H1 (cell line): Measurements from ENCODE around the gene RHBDF1. TPM values are rescaled to one million over a fixed set of nuclear protein-coding genes. Genes with fewer than 3 reads are reported as not detected.

Experiments
- CTCF ChIA-PET: fragments of 300-600 bp; sonication (Branson Sonifier 250); formaldehyde crosslinking; loops from one replicate; lab custom pipeline; 2021; ENCODE audit not compliant: partially characterized antibody; lab: Charles Lee
- POLR2A ChIA-PET: fragments of 300-600 bp; sonication (Branson Sonifier 250); formaldehyde crosslinking; loops from one replicate; lab custom pipeline; 2021; ENCODE audit warnings: inconsistent platforms; ENCODE audit not compliant: partially characterized antibody; lab: Charles Lee
- DNase-seq, 2 experiments: peaks; one replicate each; pipeline versions ENCODE4 v3.0.0 to v3.0.0-alpha.2; 2010 to 2022; ENCODE audit warnings: low spot score in 2 of 2, low read depth in 1 of 2, mixed read lengths in 1 of 2
- FAIRE-seq: peaks from 2 replicates; lab custom pipeline; 2011; peaks lifted over from hg19 to GRCh38; lab: Jason Lieb, UNC
- H2AFZ ChIP-seq: 2 replicates; pipeline ENCODE4 v1.8.1; 2012; ENCODE audit warnings: low read length, inconsistent platforms
- H2AK5ac ChIP-seq: 2 replicates; pipeline ENCODE4 v1.6.1; 2013; ENCODE audit warnings: low read depth, low read length
- H2BK120ac ChIP-seq: replicated peaks from 2 replicates; pipeline ENCODE3; 2013; ENCODE audit warnings: low read depth, low read length, inconsistent platforms
- H2BK12ac ChIP-seq: 2 replicates; pipeline ENCODE4 v1.6.1; 2013; ENCODE audit warnings: low read depth, low read length
- H2BK15ac ChIP-seq: 2 replicates; pipeline ENCODE4 v1.6.1; 2013; ENCODE audit warnings: low read length
- H2BK20ac ChIP-seq: 2 replicates; pipeline ENCODE4 v1.6.1; 2013; ENCODE audit warnings: low read length
- H2BK5ac ChIP-seq: 2 replicates; pipeline ENCODE4 v1.6.1; 2013; ENCODE audit warnings: low read depth, low read length
- H3K14ac ChIP-seq: 2 replicates; pipeline ENCODE4 v1.6.1; 2013; ENCODE audit warnings: inconsistent platforms; ENCODE audit not compliant: insufficient read length
- H3K18ac ChIP-seq: 2 replicates; pipeline ENCODE4 v1.6.1; 2013; ENCODE audit warnings: low read length; ENCODE audit errors: extremely low read depth
- H3K23ac ChIP-seq: 2 replicates; pipeline ENCODE4 v1.6.1; 2013; ENCODE audit warnings: inconsistent platforms; ENCODE audit not compliant: insufficient read length
- H3K23me2 ChIP-seq: 2 replicates; pipeline ENCODE4 v1.6.1; 2013; ENCODE audit warnings: low read depth, low read length
- H3K27ac ChIP-seq: 2 replicates; pipeline ENCODE4 v1.6.1; 2011; ENCODE audit warnings: low read depth, low read length, inconsistent platforms
- H3K27me3 ChIP-seq, 4 experiments: replicated peaks in 1 of 4; 1 replicate in 1 of 4; 2 replicates in 3 of 4; pipeline versions ENCODE4 v1.6.1 to v1.8.1; 2011 to 2013; ENCODE audit warnings: low read length in 3 of 4, mild to moderate bottlenecking in 3 of 4, inconsistent platforms in 2 of 4, mixed read lengths in 2 of 4, moderate library complexity in 1 of 4; ENCODE audit not compliant: control insufficient read depth in 3 of 4, insufficient read depth in 3 of 4; ENCODE audit errors: extremely low read depth in 1 of 4
- H3K36me3 ChIP-seq, 4 experiments: 2 replicates each; pipeline versions ENCODE4 v1.6.1 to v1.8.1; 2011 to 2013; ENCODE audit warnings: mild to moderate bottlenecking in 4 of 4, low read length in 3 of 4, moderate library complexity in 2 of 4, control low read depth in 1 of 4, inconsistent platforms in 1 of 4; ENCODE audit not compliant: insufficient read depth in 4 of 4, control insufficient read depth in 2 of 4
- H3K4ac ChIP-seq: replicated peaks from 2 replicates; pipeline ENCODE3; 2013; ENCODE audit warnings: low read length, low read depth, mixed read lengths, inconsistent platforms; ENCODE audit not compliant: insufficient read length
- H3K4me1 ChIP-seq, 4 experiments: replicated peaks in 1 of 4; 1 replicate in 1 of 4; 2 replicates in 3 of 4; pipeline versions ENCODE4 v1.6.1 to v1.8.1; 2011 to 2013; ENCODE audit warnings: low read length in 3 of 4, inconsistent platforms in 2 of 4, mixed read lengths in 1 of 4; ENCODE audit not compliant: insufficient read depth in 4 of 4, control insufficient read depth in 3 of 4
- H3K4me2 ChIP-seq, 2 experiments: 2 replicates each; pipeline versions ENCODE4 v1.6.1 to v1.8.1; 2011 to 2013; ENCODE audit warnings: low read depth in 2 of 2, low read length in 2 of 2, control low read depth in 1 of 2, inconsistent platforms in 1 of 2, mild to moderate bottlenecking in 1 of 2; ENCODE audit not compliant: insufficient read depth in 1 of 2
- H3K4me3 ChIP-seq, 4 experiments: fragments of 200-600, 300-600 bp in 1 of 4; sonication (generic), shearing (Covaris generic), sonication (Bioruptor Twin) in 1 of 4; 2 replicates each; pipeline versions ENCODE4 v1.5.1 to v1.8.1; 2011 to 2016; ENCODE audit warnings: low read length in 4 of 4, low read depth in 3 of 4, control low read depth in 2 of 4, inconsistent platforms in 2 of 4, mild to moderate bottlenecking in 2 of 4, mixed read lengths in 1 of 4, moderate library complexity in 1 of 4; ENCODE audit not compliant: insufficient read depth in 2 of 4; ENCODE audit errors: extremely low read depth in 1 of 4
- H3K56ac ChIP-seq: replicated peaks from 2 replicates; pipeline ENCODE3; 2013; ENCODE audit warnings: low read depth, mild to moderate bottlenecking, mixed read lengths, low read length, inconsistent platforms; ENCODE audit not compliant: insufficient read length
- H3K79me1 ChIP-seq: 2 replicates; pipeline ENCODE4 v1.6.1; 2013; ENCODE audit warnings: low read depth, low read length, control low read depth
- H3K79me2 ChIP-seq, 2 experiments: 2 replicates each; pipeline versions ENCODE4 v1.6.1 to v1.8.1; 2012 to 2013; ENCODE audit warnings: low read length in 2 of 2, mild to moderate bottlenecking in 2 of 2, inconsistent platforms in 1 of 2; ENCODE audit not compliant: insufficient read depth in 2 of 2, control insufficient read depth in 1 of 2
- H3K9ac ChIP-seq, 4 experiments: replicated peaks in 1 of 4; 1 replicate in 1 of 4; 2 replicates in 3 of 4; pipeline versions ENCODE4 v1.6.1 to v1.8.1; 2011 to 2013; ENCODE audit warnings: low read depth in 3 of 4, low read length in 3 of 4, control low read depth in 2 of 4, mild to moderate bottlenecking in 2 of 4, moderate library complexity in 2 of 4, inconsistent platforms in 1 of 4; ENCODE audit errors: extremely low read depth in 1 of 4
- H3K9me3 ChIP-seq, 2 experiments: 2 replicates each; pipeline versions ENCODE4 v1.6.1 to v1.8.1; 2012 to 2013; ENCODE audit warnings: mild to moderate bottlenecking in 2 of 2, moderate library complexity in 2 of 2, control low read depth in 1 of 2, inconsistent platforms in 1 of 2, low read depth in 1 of 2, low read length in 1 of 2, mixed read lengths in 1 of 2; ENCODE audit not compliant: insufficient read depth in 2 of 2
- H4K20me1 ChIP-seq, 2 experiments: replicated peaks in 1 of 2; 2 replicates each; pipeline versions ENCODE3 to v1.8.1; 2011 to 2013; ENCODE audit warnings: inconsistent platforms in 2 of 2, low read length in 2 of 2, mild to moderate bottlenecking in 1 of 2; ENCODE audit not compliant: insufficient read depth in 2 of 2, control insufficient read depth in 1 of 2
- H4K5ac ChIP-seq: 2 replicates; pipeline ENCODE4 v1.6.1; 2013; ENCODE audit warnings: low read length, low read depth, mixed read lengths, inconsistent platforms; ENCODE audit not compliant: insufficient read length
- H4K8ac ChIP-seq: 2 replicates; pipeline ENCODE4 v1.8.0; 2013; ENCODE audit warnings: mild to moderate bottlenecking, moderate library complexity, low read length, inconsistent platforms; ENCODE audit not compliant: insufficient read depth; ENCODE audit errors: extremely low read depth
- H4K91ac ChIP-seq: replicated peaks from 2 replicates; pipeline ENCODE3; 2013; ENCODE audit warnings: low read length, mixed read lengths, inconsistent platforms; ENCODE audit not compliant: insufficient read length
- CREB1 ChIP-seq: IDR thresholded peaks from 2 replicates; pipeline ENCODE4 v1.6.1; 2012; ENCODE audit warnings: inconsistent platforms
- PHF8 ChIP-seq: fragments of 200-600 bp; sonication (generic); conservative IDR thresholded peaks from 2 replicates; pipeline ENCODE4 v1.7.1; 2012; ENCODE audit warnings: low read depth, mild to moderate bottlenecking, inconsistent platforms, low read length, moderate library complexity
- POLR2A ChIP-seq, 2 experiments: IDR thresholded peaks; 1 replicate in 1 of 2; 2 replicates in 1 of 2; pipeline ENCODE4 v1.6.1; 2011; ENCODE audit warnings: low read depth in 2 of 2, low read length in 2 of 2, mild to moderate bottlenecking in 2 of 2; ENCODE audit errors: control extremely low read depth in 1 of 2
- SAP30 ChIP-seq: fragments of 300-600 bp; sonication (generic); IDR thresholded peaks from 2 replicates; pipeline ENCODE4 v1.7.1; 2012; ENCODE audit warnings: low read length, moderate library complexity, mild to moderate bottlenecking, inconsistent platforms; ENCODE audit not compliant: insufficient read depth, insufficient replicate concordance
- WGBS, 2 experiments: shearing (Covaris generic) in 1 of 2; methylation state at CpG; one replicate each; pipeline versions ENCODE4 v1.1.6 to v1.1.7; 2013 to 2015; ENCODE audit warnings: low lambda C conversion rate in 2 of 2, mixed read lengths in 2 of 2, inconsistent platforms in 1 of 2, low coverage in 1 of 2, missing lambda C conversion rate in 1 of 2; ENCODE audit not compliant: insufficient replicate concordance in 2 of 2, insufficient coverage in 1 of 2, insufficient read length in 1 of 2; ENCODE audit errors: extremely low coverage in 1 of 2, missing lambda C conversion rate in 1 of 2; 5-methylcytosine and 5-hydroxymethylcytosine counted together
- polyA plus RNA-seq, 7 experiments: library from polyadenylated mRNA; depleted of rRNA in 3 of 7; stranded (reverse) in 5 of 7; unstranded in 2 of 7; fragments of >200 nt in 5 of 7; fragments of 200-250 nt in 2 of 7; gene quantifications; 1 replicate in 5 of 7; 2 replicates in 1 of 7; 4 replicates in 1 of 7; pipeline versions ENCODE4 v1.2.1 to v1.2.3, GENCODE V29; 2011 to 2013; ENCODE audit warnings: missing spikeins in 2 of 7, mixed read lengths in 2 of 7
- total RNA-seq: library from RNA; stranded (reverse); fragmentation: NEBNext Ultra II Directional; extraction: Animal tissue kit (Norgen Biotek cat#: 25700); gene quantifications from 2 replicates; pipeline ENCODE4 v1.2.1, GENCODE V29; 2021

The RHBDF1 gene
- total and polyA plus RNA-seq, 2 of the 8 experiments (the other 6 are each of a cell fraction or from before 2014, with no cell fraction given) = 37.4 to 51.6 TPM

DNA sequence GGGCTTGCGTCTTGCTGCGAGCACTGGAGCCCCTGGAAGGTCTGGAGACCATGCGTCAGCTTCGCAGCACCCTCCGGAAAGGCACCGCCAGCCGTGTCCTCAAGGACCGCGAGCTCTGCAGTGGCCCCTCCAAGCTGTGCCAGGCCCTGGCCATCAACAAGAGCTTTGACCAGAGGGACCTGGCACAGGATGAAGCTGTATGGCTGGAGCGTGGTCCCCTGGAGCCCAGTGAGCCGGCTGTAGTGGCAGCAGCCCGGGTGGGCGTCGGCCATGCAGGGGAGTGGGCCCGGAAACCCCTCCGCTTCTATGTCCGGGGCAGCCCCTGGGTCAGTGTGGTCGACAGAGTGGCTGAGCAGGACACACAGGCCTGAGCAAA is 13.0 kb upstream of the RHBDF1 start:
- no peak overlapping the region for H2BK12ac ChIP-seq
- H3K23ac ChIP-seq = no peak overlapping the region
- no peak overlapping the region for H3K27ac ChIP-seq
- H2AFZ ChIP-seq = no peak overlapping the region
- POLR2A ChIA-PET = interaction anchor here (1.0 to 2.2 kb wide), 4 partner anchors 11 to 20 kb away, joined by 3 to 7 read pairs (median 4); no protein-coding TSS in a partner anchor
- H3K23me2 ChIP-seq = no peaks in the 10 kb centered on the region
- H3K56ac ChIP-seq = no peak overlapping the region
- no peak overlapping the region for H3K18ac ChIP-seq
- H3K36me3 ChIP-seq = peaks cover 7 to 13% (median 11%) of the 10 kb centered on the region in 4 experiments; a peak in 7 of 8 replicates
- H3K79me2 ChIP-seq = no peaks in the 10 kb centered on the region
- no peak overlapping the region for H3K4ac ChIP-seq
- no peak overlapping the region for H3K9ac ChIP-seq
- H3K14ac ChIP-seq = no peak overlapping the region
- no peak overlapping the region; the same call in 1 of the 2 replicates for H2BK5ac ChIP-seq
- H3K27me3 ChIP-seq = no peaks in the 10 kb centered on the region
- H3K4me2 ChIP-seq = no peak overlapping the region
- DNase-seq (no peak), FAIRE-seq (no peak)
- H3K79me1 ChIP-seq = no peaks in the 10 kb centered on the region
- H2BK20ac ChIP-seq = no peak overlapping the region
- CTCF ChIA-PET = interaction anchor here (0.6 to 25.7 kb wide), 7 partner anchors 8 to 155 kb away, joined by 3 to 856 read pairs (median 6); partner anchors contain the start of gene RHBDF1
- no peak overlapping the region for H3K4me3 ChIP-seq
- H2BK15ac ChIP-seq = no peak overlapping the region
- H4K8ac ChIP-seq = no peak overlapping the region
- H4K20me1 ChIP-seq = peaks cover 7 to 12% of the 10 kb centered on the region in 2 experiments
- H2AK5ac ChIP-seq = no peak overlapping the region
- no peak overlapping the region for H2BK120ac ChIP-seq
- 0 out of 3 replicates have a peak, but pooled peaks of 1 of the 2 experiments have one; percentile 32 for TF ChIP-seq POLR2A (IDR thresholded peaks at IDR 0.05; ENCODE audit: control extremely low read depth in 1 of 2, low read depth in 2 of 2, low read length in 2 of 2)
- no peak for TF ChIP-seq PHF8
- no peak for TF ChIP-seq CREB1
- TF ChIP-seq SAP30 = no peak
- TF ChIP-seq, all 59 proteins: peak for 1
- H3K9me3 ChIP-seq = no peaks in the 10 kb centered on the region
- WGBS, 2 experiments = 94% methylated on average over 17 of the region's 18 CpGs; no CpG with 5 or more reads in 1 of the 2 experiments
- no peak overlapping the region for H4K91ac ChIP-seq
- H4K5ac ChIP-seq = no peak overlapping the region
- H3K4me1 ChIP-seq = peaks cover 0 to 8% (median 2%) of the 10 kb centered on the region in 4 experiments; a peak in 5 of 7 replicates
